Neural cell (in vitro differentiated cells): Measurements from ENCODE around the gene SECTM1. TPM values are rescaled to one million over a fixed set of nuclear protein-coding genes. Genes with fewer than 3 reads are reported as not detected.

ENCODE experiments used
- H2AFZ ChIP-seq: fragments of 200-600, 300-800 bp; sonication (generic), shearing (Covaris generic); 2 replicates; pipeline ENCODE4 v1.6.0; 2014; ENCODE audit warnings: low read depth, mild to moderate bottlenecking, antibody characterized with exemption, low read length, moderate library complexity
- H3F3A ChIP-seq: fragments of 200-600 bp; shearing (Covaris generic); 2 replicates; pipeline ENCODE4 v1.6.1; 2016; ENCODE audit warnings: mild to moderate bottlenecking, moderate library complexity, mixed read lengths, antibody characterized with exemption, low read length; ENCODE audit not compliant: insufficient read depth, poor library complexity, severe bottlenecking
- H3K27ac ChIP-seq: fragments of 200-600, 300-800 bp; sonication (generic), shearing (Covaris generic); 2 replicates; pipeline ENCODE4 v1.5.1; 2014; ENCODE audit warnings: mild to moderate bottlenecking, low read length, moderate library complexity
- H3K27me3 ChIP-seq: fragments of 300-800, 200-600 bp; sonication (generic), shearing (Covaris generic); 2 replicates; pipeline ENCODE4 v1.6.0; 2014; ENCODE audit warnings: mild to moderate bottlenecking, low read depth, low read length, moderate library complexity; ENCODE audit not compliant: insufficient read depth
- H3K36me3 ChIP-seq: fragments of 300-800, 200-600 bp; sonication (generic), shearing (Covaris generic); 2 replicates; pipeline ENCODE4 v1.5.1; 2014; ENCODE audit warnings: mild to moderate bottlenecking, antibody characterized with exemption, low read length, moderate library complexity; ENCODE audit not compliant: insufficient read depth
- H3K4me2 ChIP-seq: fragments of 300-800, 200-600 bp; sonication (generic), shearing (Covaris generic); 2 replicates; pipeline ENCODE4 v1.6.0; 2014; ENCODE audit warnings: mild to moderate bottlenecking, low read length
- H3K4me3 ChIP-seq: fragments of 300-800, 200-600 bp; sonication (generic), shearing (Covaris generic); 2 replicates; pipeline ENCODE4 v1.5.1; 2014; ENCODE audit warnings: mild to moderate bottlenecking, low read length, moderate library complexity
- H3K79me2 ChIP-seq: fragments of 200-600 bp; shearing (Covaris generic); replicated peaks from 2 replicates; pipeline ENCODE4 v1.6.0; 2014; ENCODE audit warnings: mild to moderate bottlenecking, low read length, moderate library complexity; ENCODE audit not compliant: insufficient read depth
- H3K9ac ChIP-seq: fragments of 300-800, 200-600 bp; sonication (generic), shearing (Covaris generic); 2 replicates; pipeline ENCODE4 v1.6.1; 2016; ENCODE audit warnings: mild to moderate bottlenecking, low read length, mixed read lengths
- H3K9me2 ChIP-seq: fragments of 200-600 bp; shearing (Covaris generic); 2 replicates; pipeline ENCODE4 v1.6.1; 2016; ENCODE audit warnings: mild to moderate bottlenecking, low read length, mixed read lengths; ENCODE audit not compliant: insufficient read depth
- H3K9me3 ChIP-seq: fragments of 200-600, 300-800 bp; sonication (generic), shearing (Covaris generic); 2 replicates; pipeline ENCODE4 v1.6.1; 2016; ENCODE audit warnings: mild to moderate bottlenecking, mixed run types, low read length, moderate library complexity, mixed read lengths
- H4K20me1 ChIP-seq: fragments of 200-600 bp; shearing (Covaris generic); 2 replicates; pipeline ENCODE4 v1.6.1; 2016; ENCODE audit warnings: mild to moderate bottlenecking, mixed run types; ENCODE audit not compliant: insufficient read depth
- CTCF ChIP-seq: fragments of 450-650 bp; IDR thresholded peaks from 2 replicates; pipeline ENCODE4 v1.5.1; 2014; ENCODE audit warnings: antibody characterized with exemption, mild to moderate bottlenecking, moderate library complexity; ENCODE audit not compliant: poor library complexity, severe bottlenecking
- EP300 ChIP-seq: fragments of 450-650 bp; conservative IDR thresholded peaks from 2 replicates; pipeline ENCODE4 v1.6.1; 2014; ENCODE audit warnings: antibody characterized with exemption, mild to moderate bottlenecking, moderate library complexity; ENCODE audit not compliant: poor library complexity, severe bottlenecking
- EZH2 ChIP-seq: fragments of 200-600, 300-800 bp; shearing (Covaris generic), sonication (generic); IDR thresholded peaks from 2 replicates; pipeline ENCODE4 v1.6.1; 2014; ENCODE audit warnings: antibody characterized with exemption, low read length, borderline replicate concordance, mild to moderate bottlenecking; ENCODE audit not compliant: insufficient read depth, poor library complexity, severe bottlenecking
- MXI1 ChIP-seq: fragments of 450-650 bp; conservative IDR thresholded peaks from 2 replicates; pipeline ENCODE4 v1.6.1; 2014; ENCODE audit warnings: antibody characterized with exemption, mild to moderate bottlenecking; ENCODE audit not compliant: poor library complexity, severe bottlenecking
- POLR2AphosphoS5 ChIP-seq: IDR thresholded peaks from 2 replicates; pipeline ENCODE4 v1.6.1; 2012
- RAD21 ChIP-seq: fragments of 450-650 bp; conservative IDR thresholded peaks from 2 replicates; pipeline ENCODE4 v1.6.1; 2014; ENCODE audit warnings: antibody characterized with exemption, mild to moderate bottlenecking, moderate library complexity
- REST ChIP-seq: IDR thresholded peaks from 2 replicates; pipeline ENCODE4 v1.6.1; 2012; ENCODE audit warnings: borderline replicate concordance
- SMC3 ChIP-seq: fragments of 450-650 bp; conservative IDR thresholded peaks from 2 replicates; pipeline ENCODE4 v1.6.1; 2014; ENCODE audit warnings: antibody characterized with exemption, mild to moderate bottlenecking, moderate library complexity; ENCODE audit not compliant: poor library complexity
- TAF1 ChIP-seq: IDR thresholded peaks from 2 replicates; pipeline ENCODE4 v1.6.1; 2012; ENCODE audit warnings: low read depth
- polyA plus RNA-seq: library from polyadenylated mRNA; depleted of rRNA; stranded (reverse); fragments of >200 nt; gene quantifications from 2 replicates; pipeline ENCODE4 v1.2.3, GENCODE V29; 2014

SECTM1 gene
- polyA plus RNA-seq, 1 donor from 2014 or later, result not detected

GRCh38 chr17:82302991-82303943 is 30.3 kb downstream of the SECTM1 start:
- no peaks in the 10 kb centered on the region for H3K27me3 ChIP-seq
- no peaks in the 10 kb centered on the region for H3K36me3 ChIP-seq
- no peaks in the 10 kb centered on the region for H3K9me2 ChIP-seq
- TF ChIP-seq REST, result no peak
- no peak overlapping the region for H3K9ac ChIP-seq
- no peak overlapping the region for H2AFZ ChIP-seq
- H3F3A ChIP-seq, result no peaks in the 10 kb centered on the region
- no peaks in the 10 kb centered on the region for H4K20me1 ChIP-seq
- no peak overlapping the region for H3K27ac ChIP-seq
- H3K9me3 ChIP-seq, result no peaks in the 10 kb centered on the region
- no peak overlapping the region for H3K4me3 ChIP-seq
- no peaks in the 10 kb centered on the region for H3K79me2 ChIP-seq
- no peak overlapping the region for H3K4me2 ChIP-seq

- H3K4me2 ChIP-seq, result no peak overlapping the region
- no peak overlapping the region for H3K4me3 ChIP-seq
- TF ChIP-seq RAD21 (no peak), EZH2 (no peak), TAF1 (no peak), CTCF (no peak), POLR2AphosphoS5 (no peak), MXI1 (no peak), SMC3 (no peak), EP300 (no peak), REST (no peak)
- no peaks in the 10 kb centered on the region for H3K27me3 ChIP-seq
- no peak overlapping the region for H2AFZ ChIP-seq
- no peak overlapping the region for H3K27ac ChIP-seq
- no peaks in the 10 kb centered on the region for H3F3A ChIP-seq
- H3K9me3 ChIP-seq, result no peaks in the 10 kb centered on the region
- H3K9ac ChIP-seq, result no peak overlapping the region
- no peaks in the 10 kb centered on the region for H3K36me3 ChIP-seq
- H3K79me2 ChIP-seq, result no peaks in the 10 kb centered on the region
- no peaks in the 10 kb centered on the region for H4K20me1 ChIP-seq
- H3K9me2 ChIP-seq, result no peaks in the 10 kb centered on the region
Observed at GRCh38 chr17:82302568-82302963, 31.0 kb downstream of the SECTM1 start.
